ENCODE data around the gene KBTBD2.
"Not testable (repeated sequence)": the region's sequence is repeated elsewhere in the genome, so short reads cannot be mapped to it uniquely, and the experiment has no call there.

KBTBD2 gene

DNA sequence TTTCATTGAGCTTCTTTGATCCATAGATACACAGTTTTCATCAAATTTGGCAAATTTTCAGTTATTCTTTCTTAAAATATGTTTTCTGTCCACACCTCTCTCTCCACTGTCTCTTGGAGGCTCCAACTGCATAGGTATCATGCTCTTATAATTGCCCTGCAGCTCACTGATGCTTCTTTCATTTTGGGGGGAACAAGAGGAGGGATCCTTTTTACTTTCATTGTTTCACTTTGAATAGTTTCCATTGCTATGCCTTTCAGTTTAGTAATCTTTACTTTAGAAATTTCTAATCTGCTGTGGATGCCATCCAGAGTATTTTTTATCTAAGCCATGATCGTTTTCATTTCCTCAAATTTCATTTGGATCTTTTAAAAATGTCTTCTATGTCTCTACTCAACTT lies 32.9 kb downstream of the KBTBD2 start:
- no peak overlapping the region for H3K4me3 ChIP-seq (ENCODE audit: low read length)
- H4K20me1 ChIP-seq (ENCODE audit: insufficient read depth, low read length), result no peaks in the 10 kb centered on the region
- H3K9ac ChIP-seq (ENCODE audit: low read length), result no peak overlapping the region
- no peaks in the 10 kb centered on the region for H3K27me3 ChIP-seq (ENCODE audit: low read depth, low read length)
- no peaks in the 10 kb centered on the region for H3K36me3 ChIP-seq (replicated peaks; ENCODE audit: low read depth, low read length)
- no peak overlapping the region for H2AFZ ChIP-seq (ENCODE audit: low read depth, low read length)
- no peak overlapping the region for H3K27ac ChIP-seq (ENCODE audit: low read length)
- H3K4me1 ChIP-seq (ENCODE audit: low read length), result peaks cover 3% of the 10 kb centered on the region; the same call in 1 of the 2 replicates
- TF ChIP-seq EZH2phosphoT487 (IDR thresholded peaks at IDR 0.05; ENCODE audit: low read depth), result no peak
- TF ChIP-seq, protein P1, sequence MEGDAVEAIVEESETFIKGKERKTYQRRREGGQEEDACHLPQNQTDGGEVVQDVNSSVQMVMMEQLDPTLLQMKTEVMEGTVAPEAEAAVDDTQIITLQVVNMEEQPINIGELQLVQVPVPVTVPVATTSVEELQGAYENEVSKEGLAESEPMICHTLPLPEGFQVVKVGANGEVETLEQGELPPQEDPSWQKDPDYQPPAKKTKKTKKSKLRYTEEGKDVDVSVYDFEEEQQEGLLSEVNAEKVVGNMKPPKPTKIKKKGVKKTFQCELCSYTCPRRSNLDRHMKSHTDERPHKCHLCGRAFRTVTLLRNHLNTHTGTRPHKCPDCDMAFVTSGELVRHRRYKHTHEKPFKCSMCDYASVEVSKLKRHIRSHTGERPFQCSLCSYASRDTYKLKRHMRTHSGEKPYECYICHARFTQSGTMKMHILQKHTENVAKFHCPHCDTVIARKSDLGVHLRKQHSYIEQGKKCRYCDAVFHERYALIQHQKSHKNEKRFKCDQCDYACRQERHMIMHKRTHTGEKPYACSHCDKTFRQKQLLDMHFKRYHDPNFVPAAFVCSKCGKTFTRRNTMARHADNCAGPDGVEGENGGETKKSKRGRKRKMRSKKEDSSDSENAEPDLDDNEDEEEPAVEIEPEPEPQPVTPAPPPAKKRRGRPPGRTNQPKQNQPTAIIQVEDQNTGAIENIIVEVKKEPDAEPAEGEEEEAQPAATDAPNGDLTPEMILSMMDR (IDR thresholded peaks at IDR 0.05; ENCODE audit: low read depth, low read length), result no peak
- H3K79me2 ChIP-seq (ENCODE audit: low read length), result no peaks in the 10 kb centered on the region
- no peaks in the 10 kb centered on the region for H3K9me3 ChIP-seq (ENCODE audit: insufficient read depth, low read length)
- no peak overlapping the region for H3K4me2 ChIP-seq (ENCODE audit: low read length)

DNA sequence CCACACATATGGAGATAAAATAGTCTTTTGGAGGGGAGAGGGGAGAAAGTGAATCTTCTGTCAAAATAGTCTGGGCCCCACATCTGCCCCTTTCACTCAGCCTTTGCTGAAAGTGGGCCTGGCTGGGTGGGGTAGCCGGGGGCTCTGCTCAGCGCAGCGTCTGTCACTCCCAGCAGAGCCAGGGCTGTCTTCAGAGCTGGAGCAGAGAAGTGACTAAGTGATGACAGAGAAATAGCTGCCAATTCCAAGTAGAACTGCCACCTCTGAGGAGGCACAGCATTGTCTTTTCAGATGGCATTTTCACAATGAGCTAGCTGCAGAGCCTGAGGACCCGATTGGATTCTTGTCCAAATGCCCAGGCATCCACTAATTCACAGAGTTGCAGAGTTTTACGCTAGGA lies 34.5 kb downstream of the KBTBD2 start:
- H3K4me2 ChIP-seq (ENCODE audit: low read length); H3K36me3 ChIP-seq (replicated peaks; ENCODE audit: low read depth, low read length); H4K20me1 ChIP-seq (ENCODE audit: insufficient read depth, low read length); H3K4me1 ChIP-seq (ENCODE audit: low read length); H3K9ac ChIP-seq (ENCODE audit: low read length); H3K4me3 ChIP-seq (ENCODE audit: low read length); H3K79me2 ChIP-seq (ENCODE audit: low read length); H2AFZ ChIP-seq (ENCODE audit: low read depth, low read length); H3K27ac ChIP-seq (ENCODE audit: low read length); H3K9me3 ChIP-seq (ENCODE audit: insufficient read depth, low read length); H3K27me3 ChIP-seq (ENCODE audit: low read depth, low read length): not testable (repeated sequence)

DNA sequence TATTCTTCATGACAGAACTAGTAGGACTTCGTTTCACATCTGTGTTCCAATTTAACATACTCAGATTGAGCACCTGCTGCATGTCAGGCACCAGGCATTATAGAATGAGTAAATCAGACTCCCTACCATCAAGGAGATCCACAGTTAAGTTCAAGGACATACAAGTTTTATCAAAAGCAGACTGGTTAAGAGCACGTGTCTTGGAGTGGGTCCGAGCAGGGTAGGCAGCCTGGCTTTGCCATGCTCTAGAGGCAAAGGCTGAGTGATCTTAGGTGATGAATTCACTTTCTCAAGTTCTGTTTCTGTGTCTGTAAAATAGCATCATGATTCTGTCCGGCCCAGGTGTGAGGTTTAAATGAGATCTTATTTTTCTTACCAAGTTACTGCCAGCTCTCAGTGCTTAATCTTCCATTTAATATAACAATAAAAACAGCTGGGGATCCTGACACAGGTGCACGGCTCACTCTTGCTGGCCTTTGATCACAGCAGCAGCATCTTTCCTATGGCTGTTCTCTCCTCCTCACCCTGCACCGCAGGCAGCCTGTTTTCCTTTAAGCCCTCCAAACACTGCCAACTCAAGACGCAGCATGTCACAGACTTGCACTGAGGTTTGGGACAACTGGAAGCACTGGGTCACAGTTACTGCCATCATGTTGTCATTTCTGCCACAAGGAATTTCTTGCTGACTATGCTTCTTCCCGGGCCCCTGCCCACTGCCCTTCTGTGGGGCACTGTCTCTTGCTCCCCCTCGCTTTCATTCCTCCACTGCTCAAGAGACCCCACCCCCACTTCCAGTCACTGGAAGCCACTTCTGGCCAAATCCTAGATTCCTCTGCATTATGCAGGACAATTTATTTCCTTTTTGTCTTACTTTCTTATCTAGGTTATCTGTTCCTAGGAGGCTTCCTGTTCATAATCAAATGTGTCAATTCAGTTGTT lies 35.5 kb downstream of the KBTBD2 start:
- H3K4me3 ChIP-seq (ENCODE audit: low read length); H3K36me3 ChIP-seq (replicated peaks; ENCODE audit: low read depth, low read length); H3K79me2 ChIP-seq (ENCODE audit: low read length); H3K27ac ChIP-seq (ENCODE audit: low read length); H3K27me3 ChIP-seq (ENCODE audit: low read depth, low read length); H3K9me3 ChIP-seq (ENCODE audit: insufficient read depth, low read length); H3K4me1 ChIP-seq (ENCODE audit: low read length); H2AFZ ChIP-seq (ENCODE audit: low read depth, low read length); H4K20me1 ChIP-seq (ENCODE audit: insufficient read depth, low read length); H3K9ac ChIP-seq (ENCODE audit: low read length); H3K4me2 ChIP-seq (ENCODE audit: low read length): not testable (repeated sequence)

DNA sequence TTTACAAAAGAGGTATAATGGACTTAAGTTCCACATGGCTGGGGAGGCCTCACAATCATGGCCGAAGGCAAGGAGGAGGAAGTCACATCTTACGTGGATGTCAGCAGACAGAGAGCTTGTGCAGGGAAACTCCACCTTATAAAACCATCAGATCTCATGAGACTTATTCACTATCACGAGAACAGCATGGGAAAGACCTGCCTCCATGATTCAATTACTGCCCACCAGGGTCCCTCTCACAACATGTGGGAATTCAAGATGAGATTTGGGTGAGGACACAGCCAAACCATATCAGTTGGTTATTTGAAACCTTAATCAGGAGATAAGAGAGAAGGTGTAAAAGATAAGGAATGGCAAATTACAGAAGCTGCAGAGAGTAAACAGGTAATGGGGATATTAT lies 40.9 kb downstream of the KBTBD2 start:
- not testable (repeated sequence) for H2AFZ ChIP-seq (ENCODE audit: low read depth, low read length); H3K27ac ChIP-seq (ENCODE audit: low read length); H3K9ac ChIP-seq (ENCODE audit: low read length); H3K4me1 ChIP-seq (ENCODE audit: low read length); H3K4me3 ChIP-seq (ENCODE audit: low read length); H3K79me2 ChIP-seq (ENCODE audit: low read length); H4K20me1 ChIP-seq (ENCODE audit: insufficient read depth, low read length); H3K9me3 ChIP-seq (ENCODE audit: insufficient read depth, low read length); H3K36me3 ChIP-seq (replicated peaks; ENCODE audit: low read depth, low read length); H3K4me2 ChIP-seq (ENCODE audit: low read length); H3K27me3 ChIP-seq (ENCODE audit: low read depth, low read length)

DNA sequence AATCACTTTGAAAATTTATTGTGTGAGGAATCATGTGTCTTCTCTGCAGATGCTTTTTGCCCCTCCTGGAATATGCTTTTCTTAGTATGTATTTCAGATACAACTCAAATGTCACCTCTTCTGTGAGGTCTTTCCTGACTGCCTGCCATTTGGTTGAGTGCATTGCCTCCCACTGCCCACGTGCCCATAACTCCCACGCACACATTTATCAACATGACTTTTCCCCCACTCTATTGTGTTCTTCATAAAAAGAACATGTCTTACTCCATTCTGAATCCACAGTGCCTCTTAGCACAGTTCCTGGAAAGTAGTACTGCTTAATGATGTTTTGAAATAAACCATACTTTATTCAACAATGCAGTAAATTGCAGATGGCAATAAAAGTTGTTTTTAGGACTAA lies 42.9 kb downstream of the KBTBD2 start:
- not testable (repeated sequence) for H4K20me1 ChIP-seq (ENCODE audit: insufficient read depth, low read length); H3K79me2 ChIP-seq (ENCODE audit: low read length); H3K9me3 ChIP-seq (ENCODE audit: insufficient read depth, low read length); H2AFZ ChIP-seq (ENCODE audit: low read depth, low read length); H3K36me3 ChIP-seq (replicated peaks; ENCODE audit: low read depth, low read length); H3K4me1 ChIP-seq (ENCODE audit: low read length); H3K9ac ChIP-seq (ENCODE audit: low read length); H3K27me3 ChIP-seq (ENCODE audit: low read depth, low read length); H3K4me3 ChIP-seq (ENCODE audit: low read length); H3K4me2 ChIP-seq (ENCODE audit: low read length); H3K27ac ChIP-seq (ENCODE audit: low read length)

DNA sequence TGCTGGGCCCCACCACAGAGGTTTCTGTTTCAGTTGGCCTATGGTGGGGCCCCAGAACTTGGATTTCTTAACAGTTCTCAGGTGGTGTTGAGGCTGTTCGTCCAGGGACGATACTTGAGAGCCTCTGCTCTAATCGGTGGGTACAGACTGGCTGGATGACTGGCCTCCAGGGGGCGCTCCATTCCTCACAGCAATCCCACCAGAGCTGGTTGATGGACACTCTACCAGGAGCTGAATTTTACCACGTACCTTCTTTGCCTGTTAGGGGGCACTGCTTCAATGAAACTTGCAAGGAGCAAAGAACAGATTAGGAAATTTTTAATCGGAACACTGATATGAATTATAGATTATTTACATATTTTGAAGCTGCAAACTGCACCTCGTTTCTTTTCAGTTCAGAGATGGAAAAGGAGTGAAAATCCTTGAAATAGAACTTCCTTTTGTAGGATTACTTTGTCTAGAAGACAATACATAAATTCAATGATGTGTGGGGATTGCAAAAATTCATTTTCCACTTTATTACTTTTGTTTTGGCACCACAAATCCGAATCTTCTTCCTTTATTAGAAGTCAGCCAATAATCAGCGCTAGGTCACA lies 44.8 kb downstream of the KBTBD2 start:
- no peaks in the 10 kb centered on the region for H3K9me3 ChIP-seq (ENCODE audit: insufficient read depth, low read length)
- no peaks in the 10 kb centered on the region for H4K20me1 ChIP-seq (ENCODE audit: insufficient read depth, low read length)
- H2AFZ ChIP-seq (ENCODE audit: low read depth, low read length), result peak overlapping the region; percentile 96
- 0 out of 2 replicates have a peak overlapping the region, but pooled peaks have one; percentile 30 for H3K9ac ChIP-seq (ENCODE audit: low read length)
- no peaks in the 10 kb centered on the region for H3K27me3 ChIP-seq (ENCODE audit: low read depth, low read length)
- peak overlapping the region; percentile 70 for H3K4me2 ChIP-seq (ENCODE audit: low read length)
- no peaks in the 10 kb centered on the region for H3K79me2 ChIP-seq (ENCODE audit: low read length)
- TF ChIP-seq, protein P1 (IDR thresholded peaks at IDR 0.05; ENCODE audit: low read depth, low read length), result peak; percentile 80
- TF ChIP-seq EZH2phosphoT487 (IDR thresholded peaks at IDR 0.05; ENCODE audit: low read depth), result no peak
- peak overlapping the region; percentile 58 for H3K4me3 ChIP-seq (ENCODE audit: low read length)
- H3K36me3 ChIP-seq (replicated peaks; ENCODE audit: low read depth, low read length), result no peaks in the 10 kb centered on the region
- peaks cover 5% of the 10 kb centered on the region; the same call in 1 of the 2 replicates for H3K4me1 ChIP-seq (ENCODE audit: low read length)
- no peak overlapping the region for H3K27ac ChIP-seq (ENCODE audit: low read length)

DNA sequence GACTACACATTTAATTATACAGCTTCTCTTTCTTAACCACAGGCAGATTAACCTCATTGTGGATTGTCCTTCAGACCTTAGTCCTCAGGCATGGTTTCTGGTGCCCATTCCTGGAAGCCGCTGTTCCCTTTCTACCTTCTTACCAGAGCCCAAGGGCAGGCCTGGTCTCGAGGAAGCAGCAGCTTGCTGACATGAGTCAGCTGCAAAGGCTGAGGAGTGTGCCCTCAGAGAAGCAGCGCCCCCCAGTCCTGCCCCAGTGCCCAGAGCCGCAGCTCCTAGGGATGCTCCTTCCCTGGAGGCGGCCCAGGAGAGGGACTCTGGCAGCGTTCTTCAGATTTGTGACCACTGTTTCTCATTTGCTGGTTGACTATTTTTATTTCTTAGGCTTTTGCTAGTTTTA lies 46.8 kb downstream of the KBTBD2 start:
- not testable (repeated sequence) for H3K27ac ChIP-seq (ENCODE audit: low read length); H3K79me2 ChIP-seq (ENCODE audit: low read length); H3K27me3 ChIP-seq (ENCODE audit: low read depth, low read length); H2AFZ ChIP-seq (ENCODE audit: low read depth, low read length); H3K4me2 ChIP-seq (ENCODE audit: low read length); H4K20me1 ChIP-seq (ENCODE audit: insufficient read depth, low read length); H3K9ac ChIP-seq (ENCODE audit: low read length); H3K36me3 ChIP-seq (replicated peaks; ENCODE audit: low read depth, low read length); H3K4me3 ChIP-seq (ENCODE audit: low read length); H3K4me1 ChIP-seq (ENCODE audit: low read length); H3K9me3 ChIP-seq (ENCODE audit: insufficient read depth, low read length)

DNA sequence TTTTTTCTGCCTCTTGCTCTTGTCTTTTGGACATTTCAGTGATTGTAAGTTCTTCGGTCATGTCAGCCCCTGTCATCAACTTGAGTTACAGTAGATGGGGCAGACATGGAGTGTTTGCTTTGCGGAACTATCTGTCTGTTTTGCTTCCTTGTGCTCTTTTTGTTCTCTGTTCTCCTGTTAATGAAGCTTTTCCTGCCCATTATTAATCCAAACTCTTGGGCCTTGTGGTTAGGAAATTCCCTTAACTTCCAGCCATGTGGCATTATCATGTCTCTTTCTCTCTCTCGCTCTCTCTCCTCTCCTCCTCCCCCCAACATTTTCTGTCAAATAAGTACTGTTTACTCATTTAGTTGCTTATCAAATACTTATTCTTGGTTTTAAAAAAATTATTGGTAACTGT lies 47.8 kb downstream of the KBTBD2 start:
- H3K4me2 ChIP-seq (ENCODE audit: low read length); H3K36me3 ChIP-seq (replicated peaks; ENCODE audit: low read depth, low read length); H3K9ac ChIP-seq (ENCODE audit: low read length); H2AFZ ChIP-seq (ENCODE audit: low read depth, low read length); H3K4me3 ChIP-seq (ENCODE audit: low read length); H3K79me2 ChIP-seq (ENCODE audit: low read length); H3K9me3 ChIP-seq (ENCODE audit: insufficient read depth, low read length); H3K27me3 ChIP-seq (ENCODE audit: low read depth, low read length); H3K27ac ChIP-seq (ENCODE audit: low read length); H4K20me1 ChIP-seq (ENCODE audit: insufficient read depth, low read length); H3K4me1 ChIP-seq (ENCODE audit: low read length): not testable (repeated sequence)

All from OCI-LY3 (cell line).